ENCODE measurements around the gene MOB3A.

MOB3A gene

DNA sequence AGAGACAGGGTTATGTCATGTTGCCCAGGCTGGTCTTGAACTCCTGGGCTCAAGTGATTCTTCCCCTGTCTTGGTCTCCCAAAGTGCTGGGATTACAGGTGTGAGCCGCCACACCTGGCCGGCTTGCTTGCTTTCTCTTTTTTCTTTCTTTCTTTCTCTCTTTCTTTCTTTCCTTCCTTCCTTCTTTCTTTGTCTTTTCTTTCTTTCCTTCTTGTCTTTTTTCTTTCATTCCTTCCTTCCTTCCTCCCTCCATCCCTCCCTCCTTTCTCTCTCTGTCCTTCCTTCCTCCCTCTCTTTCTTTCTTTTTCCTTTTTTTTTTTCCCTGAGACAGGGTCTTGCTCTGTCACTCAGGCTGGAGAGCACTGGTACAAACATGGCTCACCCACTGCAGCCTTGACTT, 73.8 kb downstream of the MOB3A start:
- H3K4me3 ChIP-seq (ENCODE audit: low read depth, low read length): no peak overlapping the region
- no peak for DNase-seq (ENCODE audit: low read depth)
- TF ChIP-seq, protein P1, sequence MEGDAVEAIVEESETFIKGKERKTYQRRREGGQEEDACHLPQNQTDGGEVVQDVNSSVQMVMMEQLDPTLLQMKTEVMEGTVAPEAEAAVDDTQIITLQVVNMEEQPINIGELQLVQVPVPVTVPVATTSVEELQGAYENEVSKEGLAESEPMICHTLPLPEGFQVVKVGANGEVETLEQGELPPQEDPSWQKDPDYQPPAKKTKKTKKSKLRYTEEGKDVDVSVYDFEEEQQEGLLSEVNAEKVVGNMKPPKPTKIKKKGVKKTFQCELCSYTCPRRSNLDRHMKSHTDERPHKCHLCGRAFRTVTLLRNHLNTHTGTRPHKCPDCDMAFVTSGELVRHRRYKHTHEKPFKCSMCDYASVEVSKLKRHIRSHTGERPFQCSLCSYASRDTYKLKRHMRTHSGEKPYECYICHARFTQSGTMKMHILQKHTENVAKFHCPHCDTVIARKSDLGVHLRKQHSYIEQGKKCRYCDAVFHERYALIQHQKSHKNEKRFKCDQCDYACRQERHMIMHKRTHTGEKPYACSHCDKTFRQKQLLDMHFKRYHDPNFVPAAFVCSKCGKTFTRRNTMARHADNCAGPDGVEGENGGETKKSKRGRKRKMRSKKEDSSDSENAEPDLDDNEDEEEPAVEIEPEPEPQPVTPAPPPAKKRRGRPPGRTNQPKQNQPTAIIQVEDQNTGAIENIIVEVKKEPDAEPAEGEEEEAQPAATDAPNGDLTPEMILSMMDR (IDR thresholded peaks at IDR 0.05; ENCODE audit: insufficient read depth, low read depth, low read length, missing control alignments): no peak

- TF ChIP-seq, protein P1 (IDR thresholded peaks at IDR 0.05; ENCODE audit: insufficient read depth, low read depth, low read length, missing control alignments): no peak
- DNase-seq (ENCODE audit: low read depth): no peak
- H3K4me3 ChIP-seq (ENCODE audit: low read depth, low read length): no peak overlapping the region
Measured at GRCh38 chr19:2021453-2022140, 74.5 kb downstream of the MOB3A start.

All from GM12865 (cell line).